Osteoblast (primary cell): ENCODE results near the gene PSMB5. TPM values are rescaled to one million over a fixed set of nuclear protein-coding genes. Genes with fewer than 3 reads are reported as not detected.

Source experiments
- DNase-seq: peaks from one replicate; pipeline ENCODE4 v3.0.0; 2011; ENCODE audit warnings: low spot score, mixed read lengths; ENCODE audit not compliant: insufficient read length; ENCODE audit errors: missing footprints
- H2AFZ ChIP-seq: 2 replicates; pipeline ENCODE4 v1.6.0; 2011; ENCODE audit warnings: mild to moderate bottlenecking, low read length
- H3K27ac ChIP-seq: 2 replicates; pipeline ENCODE4 v1.5.1; 2011; ENCODE audit warnings: mild to moderate bottlenecking, low read depth, low read length, moderate library complexity
- H3K27me3 ChIP-seq: 2 replicates; pipeline ENCODE4 v1.6.0; 2012; ENCODE audit warnings: mild to moderate bottlenecking, control low read depth, inconsistent platforms, low read length, moderate library complexity; ENCODE audit not compliant: insufficient read depth
- H3K36me3 ChIP-seq: 2 replicates; pipeline ENCODE4 v1.5.1; 2011; ENCODE audit warnings: mild to moderate bottlenecking, low read length, control low read depth, moderate library complexity; ENCODE audit not compliant: insufficient read depth
- H3K4me1 ChIP-seq: 2 replicates; pipeline ENCODE4 v1.5.1; 2011; ENCODE audit warnings: mild to moderate bottlenecking, low read length, control low read depth, moderate library complexity; ENCODE audit not compliant: insufficient read depth
- H3K4me2 ChIP-seq: 2 replicates; pipeline ENCODE4 v1.6.0; 2011; ENCODE audit warnings: mild to moderate bottlenecking, low read length; ENCODE audit not compliant: insufficient read depth
- H3K4me3 ChIP-seq: fragments of 200-600 bp; sonication (generic); 3 replicates; pipeline ENCODE4 v1.5.1; 2012; ENCODE audit warnings: mild to moderate bottlenecking, low read length, inconsistent platforms; ENCODE audit not compliant: insufficient read depth
- H3K79me2 ChIP-seq: 2 replicates; pipeline ENCODE4 v1.6.0; 2012; ENCODE audit warnings: mild to moderate bottlenecking, low read length, control low read depth, inconsistent platforms; ENCODE audit not compliant: insufficient read depth
- H3K9me3 ChIP-seq: 2 replicates; pipeline ENCODE4 v1.5.1; 2011; ENCODE audit warnings: low read depth, low read length, control low read depth
- H4K20me1 ChIP-seq: 2 replicates; pipeline ENCODE4 v1.6.0; 2012; ENCODE audit warnings: mild to moderate bottlenecking, low read length, control low read depth; ENCODE audit not compliant: insufficient read depth
- total RNA-seq: library from RNA; depleted of rRNA; stranded (reverse); fragments of >200 nt; gene quantifications from 2 replicates; pipeline ENCODE4 v1.2.3, GENCODE V29; 2012
- TF ChIP-seq, protein P1 (sequence below): IDR thresholded peaks from 2 replicates; pipeline ENCODE4 v1.5.1; 2011; ENCODE audit warnings: mild to moderate bottlenecking, low read depth, low read length, moderate library complexity; ENCODE audit errors: extremely low read depth

Gene PSMB5
- total RNA-seq, 1 donor: 162 TPM

DNA sequence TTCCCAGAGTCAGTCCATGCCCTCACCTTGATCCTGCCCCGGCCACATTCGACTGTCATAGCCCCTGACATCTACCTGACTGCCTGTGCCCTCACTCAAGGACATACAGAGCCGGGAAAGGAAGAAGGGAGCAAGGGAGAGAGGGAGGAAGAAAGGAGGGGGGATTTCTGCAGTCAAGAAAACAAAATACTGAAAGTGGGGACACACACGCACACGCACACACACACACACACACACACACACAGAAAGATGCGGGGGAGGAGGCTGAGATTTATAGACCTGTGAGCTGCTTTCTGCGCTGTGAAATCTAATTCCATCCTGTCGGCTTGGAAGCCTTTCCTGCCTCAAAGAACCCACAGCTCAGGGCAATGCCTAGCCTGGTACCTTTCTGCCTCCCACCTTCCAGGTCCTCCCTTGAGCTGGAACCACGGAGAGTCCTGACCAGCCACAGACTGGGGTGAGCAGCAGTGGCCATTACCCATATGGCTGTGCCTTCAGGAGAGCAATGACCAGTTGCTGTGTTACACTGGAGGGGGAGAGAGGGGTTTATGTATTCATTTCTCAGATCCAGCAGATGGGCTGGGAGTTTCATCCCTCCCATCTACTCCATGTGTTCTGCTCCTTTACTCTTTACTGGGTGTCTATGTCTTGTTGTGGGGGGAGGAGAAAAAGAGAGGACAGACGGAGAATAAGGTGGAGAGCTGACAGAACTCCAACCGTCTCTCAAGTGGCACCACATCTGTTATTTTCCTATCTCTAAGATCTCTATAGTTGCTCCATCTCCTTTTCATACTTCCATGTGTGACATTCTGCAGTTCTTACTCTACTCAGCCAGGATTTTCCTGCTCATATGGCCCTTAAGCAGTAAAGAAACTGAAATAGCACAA is 37.7 kb downstream of the PSMB5 start:
- Histone ChIP-seq H3K4me3 (no peak overlapping the region), H2AFZ (no peak overlapping the region), H4K20me1 (no peaks in the 10 kb centered on the region), H3K27ac (no peak overlapping the region), H3K36me3 (no peaks in the 10 kb centered on the region), H3K4me1 (peaks cover 6% of the 10 kb centered on the region), H3K27me3 (no peaks in the 10 kb centered on the region), H3K79me2 (no peaks in the 10 kb centered on the region), H3K9me3 (no peaks in the 10 kb centered on the region), H3K4me2 (no peak overlapping the region)
- no peak for DNase-seq
- TF ChIP-seq, protein P1, sequence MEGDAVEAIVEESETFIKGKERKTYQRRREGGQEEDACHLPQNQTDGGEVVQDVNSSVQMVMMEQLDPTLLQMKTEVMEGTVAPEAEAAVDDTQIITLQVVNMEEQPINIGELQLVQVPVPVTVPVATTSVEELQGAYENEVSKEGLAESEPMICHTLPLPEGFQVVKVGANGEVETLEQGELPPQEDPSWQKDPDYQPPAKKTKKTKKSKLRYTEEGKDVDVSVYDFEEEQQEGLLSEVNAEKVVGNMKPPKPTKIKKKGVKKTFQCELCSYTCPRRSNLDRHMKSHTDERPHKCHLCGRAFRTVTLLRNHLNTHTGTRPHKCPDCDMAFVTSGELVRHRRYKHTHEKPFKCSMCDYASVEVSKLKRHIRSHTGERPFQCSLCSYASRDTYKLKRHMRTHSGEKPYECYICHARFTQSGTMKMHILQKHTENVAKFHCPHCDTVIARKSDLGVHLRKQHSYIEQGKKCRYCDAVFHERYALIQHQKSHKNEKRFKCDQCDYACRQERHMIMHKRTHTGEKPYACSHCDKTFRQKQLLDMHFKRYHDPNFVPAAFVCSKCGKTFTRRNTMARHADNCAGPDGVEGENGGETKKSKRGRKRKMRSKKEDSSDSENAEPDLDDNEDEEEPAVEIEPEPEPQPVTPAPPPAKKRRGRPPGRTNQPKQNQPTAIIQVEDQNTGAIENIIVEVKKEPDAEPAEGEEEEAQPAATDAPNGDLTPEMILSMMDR: no peak

GRCh38 chr14:22995889-22996625 is 38.6 kb downstream of the PSMB5 start:
- no peak overlapping the region for H3K27ac ChIP-seq
- DNase-seq: no peak
- peaks cover 6% of the 10 kb centered on the region for H3K4me1 ChIP-seq
- no peaks in the 10 kb centered on the region for H4K20me1 ChIP-seq
- no peaks in the 10 kb centered on the region for H3K79me2 ChIP-seq
- no peaks in the 10 kb centered on the region for H3K36me3 ChIP-seq
- H3K9me3 ChIP-seq: no peaks in the 10 kb centered on the region
- H3K27me3 ChIP-seq: no peaks in the 10 kb centered on the region
- H3K4me2 ChIP-seq: no peak overlapping the region
- no peak overlapping the region for H2AFZ ChIP-seq
- no peak overlapping the region for H3K4me3 ChIP-seq
- TF ChIP-seq, protein P1: no peak

DNA sequence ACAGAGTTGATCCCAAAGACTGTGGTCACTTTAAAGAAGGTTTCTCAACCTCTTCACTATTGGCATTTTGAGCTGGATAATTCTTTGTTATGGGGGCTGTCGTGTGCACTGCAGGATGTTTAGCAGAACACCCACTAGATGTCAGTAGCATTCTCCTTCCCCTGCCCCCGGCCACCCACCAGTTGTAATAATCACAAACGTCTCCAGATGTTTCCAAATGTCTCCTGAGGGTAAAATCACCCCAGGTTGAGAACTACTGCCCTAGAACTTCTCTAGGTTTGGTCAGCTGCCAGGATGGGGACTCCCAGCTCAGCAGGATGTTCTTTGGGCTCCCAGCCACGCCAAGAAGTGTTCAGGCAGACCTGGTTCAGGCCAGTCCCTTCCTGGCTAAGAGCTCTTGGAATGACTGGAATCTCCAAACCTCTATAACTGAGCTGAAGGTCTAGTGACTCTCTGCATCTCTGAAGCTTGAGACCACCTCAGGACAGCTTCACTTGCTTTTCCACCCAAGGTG is 39.9 kb downstream of the PSMB5 start:
- no peaks in the 10 kb centered on the region for H4K20me1 ChIP-seq
- no peaks in the 10 kb centered on the region for H3K79me2 ChIP-seq
- peak; percentile 83 for DNase-seq
- no peak overlapping the region for H3K27ac ChIP-seq
- peaks cover 6% of the 10 kb centered on the region for H3K4me1 ChIP-seq
- H3K4me2 ChIP-seq: no peak overlapping the region
- no peaks in the 10 kb centered on the region for H3K9me3 ChIP-seq
- no peak overlapping the region for H2AFZ ChIP-seq
- TF ChIP-seq, protein P1: peak; percentile 73
- H3K27me3 ChIP-seq: no peaks in the 10 kb centered on the region
- H3K4me3 ChIP-seq: no peak overlapping the region
- H3K36me3 ChIP-seq: no peaks in the 10 kb centered on the region

GRCh38 chr14:22993517-22993916 is 41.2 kb downstream of the PSMB5 start:
- Histone ChIP-seq H3K4me1 (peaks cover 6% of the 10 kb centered on the region), H3K4me3 (no peak overlapping the region), H3K27me3 (no peaks in the 10 kb centered on the region), H3K79me2 (no peaks in the 10 kb centered on the region), H2AFZ (no peak overlapping the region), H3K27ac (no peak overlapping the region), H4K20me1 (no peaks in the 10 kb centered on the region), H3K4me2 (no peak overlapping the region), H3K9me3 (no peaks in the 10 kb centered on the region), H3K36me3 (no peaks in the 10 kb centered on the region)
- no peak for DNase-seq
- TF ChIP-seq, protein P1: no peak
